Neural progenitor cell (in vitro differentiated cells): ENCODE results near the gene PPP1R2.

ENCODE experiments used
- EZH2 ChIP-seq: fragments of 200-600 bp; sonication (generic); IDR thresholded peaks from 2 replicates; pipeline ENCODE4 v1.6.1; 2017; ENCODE audit warnings: antibody characterized with exemption, mild to moderate bottlenecking, moderate library complexity
- EZH2phosphoT487 ChIP-seq: fragments of 200-600 bp; sonication (generic); IDR thresholded peaks from 2 replicates; pipeline ENCODE4 v1.6.1; 2017; ENCODE audit warnings: antibody characterized with exemption
- TF ChIP-seq, protein P1 (sequence below): fragments of 200-600 bp; sonication (generic); IDR thresholded peaks from 2 replicates; pipeline ENCODE4 v1.5.1; 2017; ENCODE audit warnings: antibody characterized with exemption, mild to moderate bottlenecking

DNA sequence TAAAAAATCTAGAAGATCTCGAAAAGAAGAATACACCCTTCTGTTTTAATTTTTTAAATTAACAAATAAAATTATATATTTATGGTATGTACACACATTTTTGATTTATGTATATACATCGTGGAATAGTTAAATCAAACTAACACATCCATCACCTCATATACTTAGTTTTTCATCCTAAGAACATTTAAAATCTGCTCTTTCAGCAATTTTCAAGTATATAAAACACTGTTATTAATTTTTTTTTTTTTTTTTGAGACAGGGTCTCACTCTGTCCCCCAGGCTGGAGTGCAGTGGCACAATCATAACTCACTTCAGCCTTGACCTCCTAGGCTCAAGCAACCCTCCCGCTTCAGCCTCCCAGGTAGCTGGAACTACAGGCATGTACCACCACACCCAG is 67.5 kb downstream of the PPP1R2 start:
- no peak for TF ChIP-seq EZH2phosphoT487
- TF ChIP-seq, protein P1, sequence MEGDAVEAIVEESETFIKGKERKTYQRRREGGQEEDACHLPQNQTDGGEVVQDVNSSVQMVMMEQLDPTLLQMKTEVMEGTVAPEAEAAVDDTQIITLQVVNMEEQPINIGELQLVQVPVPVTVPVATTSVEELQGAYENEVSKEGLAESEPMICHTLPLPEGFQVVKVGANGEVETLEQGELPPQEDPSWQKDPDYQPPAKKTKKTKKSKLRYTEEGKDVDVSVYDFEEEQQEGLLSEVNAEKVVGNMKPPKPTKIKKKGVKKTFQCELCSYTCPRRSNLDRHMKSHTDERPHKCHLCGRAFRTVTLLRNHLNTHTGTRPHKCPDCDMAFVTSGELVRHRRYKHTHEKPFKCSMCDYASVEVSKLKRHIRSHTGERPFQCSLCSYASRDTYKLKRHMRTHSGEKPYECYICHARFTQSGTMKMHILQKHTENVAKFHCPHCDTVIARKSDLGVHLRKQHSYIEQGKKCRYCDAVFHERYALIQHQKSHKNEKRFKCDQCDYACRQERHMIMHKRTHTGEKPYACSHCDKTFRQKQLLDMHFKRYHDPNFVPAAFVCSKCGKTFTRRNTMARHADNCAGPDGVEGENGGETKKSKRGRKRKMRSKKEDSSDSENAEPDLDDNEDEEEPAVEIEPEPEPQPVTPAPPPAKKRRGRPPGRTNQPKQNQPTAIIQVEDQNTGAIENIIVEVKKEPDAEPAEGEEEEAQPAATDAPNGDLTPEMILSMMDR, result no peak
- TF ChIP-seq EZH2, result no peak
